Posterior cingulate gyrus (tissue), 11 donors: ENCODE measurements around the gene DIO3.

Experiments used
- DNase-seq, 10 donors: peaks; one replicate each; pipeline versions ENCODE4 v3.0.0 to v3.0.0-alpha.2; 2020 to 2021; ENCODE audit warnings: mixed read lengths in 3 of 10
- intact Hi-C: fragments of 100-400 bp; cut with DNase I; formaldehyde crosslinking; loops from one replicate; pipeline ENCODE4 v1.15.1; 2023

The DIO3 gene

GRCh38 chr14:101593411-101594238 lies 32.3 kb downstream of the DIO3 start:
- DNase-seq = peak in 2 of 10 donors; percentile 31 to 49
- intact Hi-C loops = no loop called here

GRCh38 chr14:101594511-101595148 lies 33.3 kb downstream of the DIO3 start:
- peak in 1 of 10 donors; percentile 35 for DNase-seq
- intact Hi-C loops = no loop called here

GRCh38 chr14:101595349-101595748 lies 34.1 kb downstream of the DIO3 start:
- intact Hi-C loops = no loop called here
- peak in 3 of 10 donors; percentile 10 to 54 (median 45) for DNase-seq

- intact Hi-C loops = no loop called here
- DNase-seq = peak in 3 of 10 donors; percentile 9 to 59 (median 38)
Observed at GRCh38 chr14:101595887-101596721, 34.8 kb downstream of the DIO3 start.

- peak in 3 of 10 donors; percentile 9 to 62 (median 9) for DNase-seq
- intact Hi-C loops = no loop called here
Observed at GRCh38 chr14:101596742-101597141, 35.4 kb downstream of the DIO3 start.

GRCh38 chr14:101598159-101598558 lies 36.9 kb downstream of the DIO3 start:
- peak in 2 of 10 donors; percentile 49 to 52 for DNase-seq
- intact Hi-C loops = no loop called here

GRCh38 chr14:101598571-101599233 lies 37.4 kb downstream of the DIO3 start:
- intact Hi-C loops = no loop called here
- DNase-seq = peak in 1 of 10 donors; percentile 45

- intact Hi-C loops = no loop called here
- DNase-seq = peak in 4 of 10 donors; percentile 3 to 53 (median 27)
Observed at GRCh38 chr14:101599234-101599885, 38.1 kb downstream of the DIO3 start.

- DNase-seq = peak in 1 of 10 donors; percentile 41
- intact Hi-C loops = no loop called here
Observed at GRCh38 chr14:101600336-101600890, 39.1 kb downstream of the DIO3 start.

GRCh38 chr14:101600891-101601605 lies 39.8 kb downstream of the DIO3 start:
- peak in 4 of 10 donors; percentile 5 to 71 (median 34) for DNase-seq
- intact Hi-C loops = no loop called here

- intact Hi-C loops = no loop called here
- peak in 3 of 10 donors; percentile 25 to 76 (median 75) for DNase-seq
Observed at GRCh38 chr14:101601606-101602465, 40.5 kb downstream of the DIO3 start.

- intact Hi-C loops = no loop called here
- peak in 1 of 10 donors; percentile 33 for DNase-seq
Observed at GRCh38 chr14:101602466-101602840, 41.2 kb downstream of the DIO3 start.

GRCh38 chr14:101603096-101603495 lies 41.8 kb downstream of the DIO3 start:
- peak in 3 of 10 donors; percentile 9 to 59 (median 51) for DNase-seq
- intact Hi-C loops = no loop called here

GRCh38 chr14:101604228-101604934 lies 43.1 kb downstream of the DIO3 start:
- intact Hi-C loops = no loop called here
- DNase-seq = peak in 1 of 10 donors; percentile 60

- intact Hi-C loops = no loop called here
- peak in 2 of 10 donors; percentile 35 to 52 for DNase-seq
Observed at GRCh38 chr14:101604935-101605780, 43.9 kb downstream of the DIO3 start.

GRCh38 chr14:101605836-101606235 lies 44.5 kb downstream of the DIO3 start:
- intact Hi-C loops = no loop called here
- no peak for DNase-seq
